Naive thymus-derived CD8-positive, alpha-beta T cell (primary cell): ENCODE measurements around the gene CDH18. TPM values are rescaled to one million over a fixed set of nuclear protein-coding genes. Genes with fewer than 3 reads are reported as not detected.
"Not testable (repeated sequence)": the region's sequence is repeated elsewhere in the genome, so short reads cannot be mapped to it uniquely, and the experiment has no call there.

ENCODE experiments used
- ATAC-seq, 2 donors: fragments of 150-1000 bp; cut with Tn5 transposase in 1 of 2; sonication (Bioruptor Pico), chemical (Tn5 transposase) in 1 of 2; 1 replicate in 1 of 2; 2 replicates in 1 of 2; pipeline ENCODE4 v1.10.0; 2021; ENCODE audit warnings: mild to moderate bottlenecking in 2 of 2, moderate library complexity in 2 of 2
- POLR2A ChIA-PET: fragments of 350-600 bp; sonication (Branson Sonifier 250); formaldehyde crosslinking; loops from one replicate; lab custom pipeline; 2021; ENCODE audit warnings: antibody characterized with exemption; lab: Charles Lee
- DNase-seq, 10 donors: peaks; one replicate each; pipeline versions ENCODE4 v3.0.0 to v3.0.0-alpha.2; 2020 to 2022
- H3K27ac Mint-ChIP-seq, 10 donors: one replicate each; pipeline ENCODE4 v1.8.0; 2020 to 2022; ENCODE audit warnings: mild to moderate bottlenecking in 10 of 10, mixed read lengths in 10 of 10, moderate library complexity in 4 of 10, inconsistent platforms in 1 of 10
- H3K27me3 Mint-ChIP-seq, 5 donors: one replicate each; pipeline ENCODE4 v1.8.0; 2021 to 2022; ENCODE audit warnings: mixed read lengths in 5 of 5
- H3K36me3 Mint-ChIP-seq, 3 donors: one replicate each; pipeline ENCODE4 v1.8.0; 2020 to 2022; ENCODE audit warnings: mixed read lengths in 3 of 3, mild to moderate bottlenecking in 2 of 3, inconsistent platforms in 1 of 3
- H3K4me1 Mint-ChIP-seq, 4 donors: one replicate each; pipeline ENCODE4 v1.8.0; 2021 to 2022; ENCODE audit warnings: mixed read lengths in 4 of 4
- H3K4me3 Mint-ChIP-seq, 10 donors: one replicate each; pipeline ENCODE4 v1.8.0; 2020 to 2022; ENCODE audit warnings: mild to moderate bottlenecking in 10 of 10, mixed read lengths in 10 of 10, moderate library complexity in 6 of 10, inconsistent platforms in 1 of 10
- H3K9me3 Mint-ChIP-seq, 9 donors: one replicate each; pipeline ENCODE4 v1.8.0; 2020 to 2022; ENCODE audit warnings: mixed read lengths in 9 of 9, mild to moderate bottlenecking in 3 of 9, inconsistent platforms in 1 of 9, moderate library complexity in 1 of 9
- polyA plus RNA-seq, 3 donors: library from polyadenylated mRNA; unstranded; fragments of 300-500 nt; fragmentation: Illumina TruSeq; gene quantifications; one replicate each; pipeline ENCODE4 v1.2.3, GENCODE V29; 2021
- total RNA-seq, 8 experiments: library from RNA in 2 of 8; stranded (reverse) in 2 of 8; gene quantifications; one replicate each; pipeline ENCODE4 v1.2.3 and lab custom pipeline; 2021 to 2026

CDH18 gene
- total and polyA plus RNA-seq, 5 experiments from 2014 or later: not detected

GRCh38 chr5:19806756-19807155 is 181.2 kb downstream of the CDH18 start:
- H3K4me1 Mint-ChIP-seq: no peaks in the 10 kb centered on the region
- no peak for ATAC-seq
- H3K9me3 Mint-ChIP-seq: peaks cover 2 to 23% (median 8%) of the 10 kb centered on the region in 9 donors
- DNase-seq: no peak
- no peaks in the 10 kb centered on the region for H3K27me3 Mint-ChIP-seq
- POLR2A ChIA-PET: no interaction called here
- no peak overlapping the region for H3K4me3 Mint-ChIP-seq
- no peak overlapping the region for H3K27ac Mint-ChIP-seq
- peaks cover 0 to 3% (median 0%) of the 10 kb centered on the region in 3 donors for H3K36me3 Mint-ChIP-seq

- DNase-seq: no peak
Measured at GRCh38 chr5:19802686-19803085, 185.3 kb downstream of the CDH18 start.

GRCh38 chr5:19795218-19795617 is 192.8 kb downstream of the CDH18 start:
- Mint-ChIP-seq H3K4me3 (no peak overlapping the region), H3K36me3 (no peaks in the 10 kb centered on the region), H3K27me3 (no peaks in the 10 kb centered on the region), H3K9me3 (peaks cover 0 to 21% (median 8%) of the 10 kb centered on the region in 9 donors), H3K27ac (no peak overlapping the region), H3K4me1 (no peaks in the 10 kb centered on the region)
- no peak for DNase-seq
- POLR2A ChIA-PET: no interaction called here
- ATAC-seq: no peak

More at GRCh38 chr5:19802686-19803085, 185.3 kb downstream of the CDH18 start:
- Mint-ChIP-seq H3K4me3 (no peak overlapping the region), H3K36me3 (peaks cover 0 to 3% (median 0%) of the 10 kb centered on the region in 3 donors), H3K27me3 (no peaks in the 10 kb centered on the region), H3K4me1 (no peaks in the 10 kb centered on the region), H3K27ac (no peak overlapping the region), H3K9me3 (peaks cover 0 to 13% (median 8%) of the 10 kb centered on the region in 9 donors)
- POLR2A ChIA-PET: no interaction called here
- ATAC-seq: no peak

- ATAC-seq: no peak
- no peak for DNase-seq
- peaks cover 0 to 25% (median 7%) of the 10 kb centered on the region in 9 donors for H3K9me3 Mint-ChIP-seq
- H3K27me3 Mint-ChIP-seq: no peaks in the 10 kb centered on the region
- H3K4me1 Mint-ChIP-seq: no peaks in the 10 kb centered on the region
- no peak overlapping the region for H3K4me3 Mint-ChIP-seq
- H3K27ac Mint-ChIP-seq: no peak overlapping the region
- no peaks in the 10 kb centered on the region for H3K36me3 Mint-ChIP-seq
- POLR2A ChIA-PET: no interaction called here
Measured at GRCh38 chr5:19790829-19791466, 197.1 kb downstream of the CDH18 start.

- Mint-ChIP-seq H3K36me3 (no peaks in the 10 kb centered on the region), H3K4me1 (no peaks in the 10 kb centered on the region), H3K9me3 (peaks cover 0 to 26% (median 10%) of the 10 kb centered on the region in 9 donors), H3K4me3 (no peak overlapping the region), H3K27ac (no peak overlapping the region), H3K27me3 (no peaks in the 10 kb centered on the region)
- DNase-seq (no peak), ATAC-seq (no peak)
- POLR2A ChIA-PET: no interaction called here
Measured at GRCh38 chr5:19782566-19782965, 205.4 kb downstream of the CDH18 start.

GRCh38 chr5:19777363-19777762 is 210.6 kb downstream of the CDH18 start:
- Mint-ChIP-seq H3K27ac (no peak overlapping the region), H3K36me3 (no peaks in the 10 kb centered on the region), H3K4me3 (no peak overlapping the region), H3K27me3 (no peaks in the 10 kb centered on the region), H3K4me1 (no peaks in the 10 kb centered on the region), H3K9me3 (peaks cover 1 to 38% (median 15%) of the 10 kb centered on the region in 9 donors)
- POLR2A ChIA-PET: no interaction called here
- DNase-seq (no peak), ATAC-seq (no peak)

- H3K4me1 Mint-ChIP-seq, H3K27me3 Mint-ChIP-seq, ATAC-seq, H3K27ac Mint-ChIP-seq, H3K36me3 Mint-ChIP-seq, DNase-seq, H3K4me3 Mint-ChIP-seq, POLR2A ChIA-PET: not testable (repeated sequence)
- H3K9me3 Mint-ChIP-seq: peaks cover 1 to 38% (median 15%) of the 10 kb centered on the region in 9 donors
Measured at GRCh38 chr5:19776886-19777285, 211.1 kb downstream of the CDH18 start.

GRCh38 chr5:19771174-19771835 is 216.7 kb downstream of the CDH18 start:
- POLR2A ChIA-PET: no interaction called here
- H3K27me3 Mint-ChIP-seq: no peaks in the 10 kb centered on the region

GRCh38 chr5:19770396-19770795 is 217.6 kb downstream of the CDH18 start:
- ATAC-seq (no peak), DNase-seq (no peak)
- Mint-ChIP-seq H3K9me3 (peaks cover 2 to 34% (median 13%) of the 10 kb centered on the region in 9 donors), H3K27ac (no peak overlapping the region), H3K27me3 (no peaks in the 10 kb centered on the region), H3K36me3 (peaks cover 0 to 5% (median 0%) of the 10 kb centered on the region in 3 donors), H3K4me3 (no peak overlapping the region), H3K4me1 (no peaks in the 10 kb centered on the region)
- POLR2A ChIA-PET: no interaction called here

More at GRCh38 chr5:19771174-19771835, 216.7 kb downstream of the CDH18 start:
- ATAC-seq (no peak), DNase-seq (no peak)
- H3K4me1 Mint-ChIP-seq: no peaks in the 10 kb centered on the region
- H3K4me3 Mint-ChIP-seq: no peak overlapping the region
- peaks cover 0 to 2% (median 0%) of the 10 kb centered on the region in 3 donors for H3K36me3 Mint-ChIP-seq
- H3K27ac Mint-ChIP-seq: no peak overlapping the region
- peaks cover 5 to 38% (median 14%) of the 10 kb centered on the region in 9 donors for H3K9me3 Mint-ChIP-seq

- POLR2A ChIA-PET: no interaction called here
- H3K27me3 Mint-ChIP-seq: no peaks in the 10 kb centered on the region
- no peak overlapping the region for H3K4me3 Mint-ChIP-seq
- H3K27ac Mint-ChIP-seq: no peak overlapping the region
- H3K9me3 Mint-ChIP-seq: peaks cover 8 to 39% (median 12%) of the 10 kb centered on the region in 9 donors
- peaks cover 0 to 5% (median 0%) of the 10 kb centered on the region in 3 donors for H3K36me3 Mint-ChIP-seq
- no peaks in the 10 kb centered on the region for H3K4me1 Mint-ChIP-seq
- DNase-seq (no peak), ATAC-seq (no peak)
Measured at GRCh38 chr5:19767987-19768386, 220.0 kb downstream of the CDH18 start.

GRCh38 chr5:19753579-19753978 is 234.4 kb downstream of the CDH18 start:
- no peaks in the 10 kb centered on the region for H3K4me1 Mint-ChIP-seq
- H3K9me3 Mint-ChIP-seq: peaks cover 0 to 29% (median 14%) of the 10 kb centered on the region in 9 donors
- no peaks in the 10 kb centered on the region for H3K36me3 Mint-ChIP-seq
- no peaks in the 10 kb centered on the region for H3K27me3 Mint-ChIP-seq
- POLR2A ChIA-PET: no interaction called here
- DNase-seq (no peak), ATAC-seq (no peak)
- no peak overlapping the region for H3K27ac Mint-ChIP-seq
- no peak overlapping the region for H3K4me3 Mint-ChIP-seq

GRCh38 chr5:19751326-19751725 is 236.7 kb downstream of the CDH18 start:
- ATAC-seq: no peak
- DNase-seq: no peak
- peaks cover 0 to 29% (median 10%) of the 10 kb centered on the region in 9 donors for H3K9me3 Mint-ChIP-seq
- no peaks in the 10 kb centered on the region for H3K27me3 Mint-ChIP-seq
- no peaks in the 10 kb centered on the region for H3K4me1 Mint-ChIP-seq
- POLR2A ChIA-PET: no interaction called here
- no peaks in the 10 kb centered on the region for H3K36me3 Mint-ChIP-seq
- H3K4me3 Mint-ChIP-seq: no peak overlapping the region
- H3K27ac Mint-ChIP-seq: no peak overlapping the region

GRCh38 chr5:19745247-19745646 is 242.8 kb downstream of the CDH18 start:
- Mint-ChIP-seq H3K27ac (no peak overlapping the region), H3K4me3 (no peak overlapping the region), H3K9me3 (peaks cover 0 to 15% (median 2%) of the 10 kb centered on the region in 9 donors), H3K36me3 (no peaks in the 10 kb centered on the region), H3K4me1 (no peaks in the 10 kb centered on the region), H3K27me3 (no peaks in the 10 kb centered on the region)
- POLR2A ChIA-PET: no interaction called here
- DNase-seq (peak in 1 of 10 donors; percentile 21), ATAC-seq (no peak)
